ENCODE results near the gene RABAC1.

GRCh38 chr19:41935760-41936415, 23.2 kb downstream of the RABAC1 start:
- TF ChIP-seq CTCF (optimal IDR thresholded peaks at IDR 0.05 in 1 of 3, IDR thresholded peaks at IDR 0.05 in 1 of 3, conservative IDR thresholded peaks at IDR 0.05 in 1 of 3; ENCODE audit: extremely low read depth in 1 of 3, insufficient read depth in 2 of 3, low read length in 3 of 3) (no peak), EZH2 (IDR thresholded peaks at IDR 0.05; ENCODE audit: low read length) (no peak)

All from keratinocyte (primary cell).